Osteocyte (in vitro differentiated cells): Measurements from ENCODE around the gene OR2A7. TPM values are rescaled to one million over a fixed set of nuclear protein-coding genes. Genes with fewer than 3 reads are reported as not detected.
"Not testable (repeated sequence)": the region's sequence is repeated elsewhere in the genome, so short reads cannot be mapped to it uniquely, and the experiment has no call there.

Experiments used
- DNase-seq: peaks from one replicate; pipeline ENCODE4 v3.0.0; 2021; ENCODE audit warnings: mixed read lengths; ENCODE audit not compliant: unreplicated experiment; ENCODE audit errors: extremely low spot score
- H3K27ac Mint-ChIP-seq: one replicate; pipeline ENCODE4 v1.8.0; 2021; ENCODE audit warnings: mild to moderate bottlenecking, mixed read lengths; ENCODE audit not compliant: unreplicated experiment
- H3K27me3 Mint-ChIP-seq: one replicate; pipeline ENCODE4 v1.8.0; 2021; ENCODE audit warnings: mixed read lengths; ENCODE audit not compliant: unreplicated experiment
- H3K36me3 Mint-ChIP-seq: one replicate; pipeline ENCODE4 v1.8.0; 2021; ENCODE audit warnings: mixed read lengths; ENCODE audit not compliant: unreplicated experiment
- H3K4me1 Mint-ChIP-seq: one replicate; pipeline ENCODE4 v1.8.0; 2021; ENCODE audit warnings: mixed read lengths; ENCODE audit not compliant: unreplicated experiment
- H3K4me3 Mint-ChIP-seq: one replicate; pipeline ENCODE4 v1.8.0; 2021; ENCODE audit warnings: mild to moderate bottlenecking, moderate library complexity, mixed read lengths; ENCODE audit not compliant: unreplicated experiment
- H3K9me3 Mint-ChIP-seq: one replicate; pipeline ENCODE4 v1.8.0; 2021; ENCODE audit warnings: mixed read lengths; ENCODE audit not compliant: unreplicated experiment
- total RNA-seq: library from RNA; stranded (reverse); gene quantifications from 2 replicates; pipeline ENCODE4 v1.2.1, GENCODE V29; 2021
- TF ChIP-seq, protein P1 (sequence below): fragments of 200-600 bp; sonication (generic); IDR thresholded peaks from 2 replicates; pipeline ENCODE4 v1.5.0; 2021; ENCODE audit warnings: antibody characterized with exemption, mild to moderate bottlenecking, moderate library complexity

Gene OR2A7
- total RNA-seq, 1 donor from 2014 or later = 1.1 TPM

DNA sequence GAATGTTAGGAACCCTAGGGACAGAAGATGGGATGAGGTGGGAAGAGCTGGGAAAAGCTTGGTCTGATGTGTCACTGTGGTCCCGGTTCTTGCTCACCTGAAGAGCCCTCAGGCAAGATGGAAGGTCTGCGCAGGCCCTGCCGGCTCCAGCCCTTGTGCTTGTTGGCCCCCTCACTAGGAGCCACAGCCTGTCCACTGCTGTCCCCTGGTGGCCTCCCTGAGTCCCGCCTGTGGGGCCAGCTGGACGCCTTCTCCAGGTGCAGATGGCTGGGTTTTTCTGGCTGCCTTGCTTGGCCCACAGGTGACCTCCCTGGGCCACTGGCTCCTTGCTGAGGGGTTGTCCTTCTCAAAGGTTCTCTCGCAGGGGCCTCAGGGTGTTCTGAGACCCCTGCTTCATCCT lies 19.1 kb upstream of the OR2A7 start:
- H3K36me3 Mint-ChIP-seq, H3K27ac Mint-ChIP-seq, H3K4me1 Mint-ChIP-seq, H3K27me3 Mint-ChIP-seq, H3K9me3 Mint-ChIP-seq, H3K4me3 Mint-ChIP-seq, DNase-seq: not testable (repeated sequence)

DNA sequence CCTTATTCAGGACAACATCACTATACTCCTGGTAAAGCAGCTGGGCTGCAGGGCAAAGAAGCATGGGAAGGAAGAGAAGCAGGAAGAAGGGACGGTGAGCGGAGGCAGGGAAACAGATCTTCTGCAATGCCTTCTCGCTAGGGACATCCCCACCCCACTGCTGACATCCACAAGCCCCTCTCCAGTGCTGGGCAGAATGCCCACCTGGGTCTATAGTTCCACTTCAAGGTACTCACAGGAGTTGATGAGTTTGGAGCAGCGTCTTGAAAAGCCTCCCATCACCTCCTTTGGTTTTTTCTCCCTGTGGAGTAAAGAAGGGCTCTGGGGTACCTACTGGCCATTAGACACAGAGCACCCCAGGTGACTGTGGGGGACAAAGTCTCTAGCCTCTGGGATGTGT lies 17.9 kb upstream of the OR2A7 start:
- DNase-seq, H3K27me3 Mint-ChIP-seq, H3K27ac Mint-ChIP-seq, H3K4me3 Mint-ChIP-seq, H3K36me3 Mint-ChIP-seq, H3K9me3 Mint-ChIP-seq, H3K4me1 Mint-ChIP-seq: not testable (repeated sequence)

DNA sequence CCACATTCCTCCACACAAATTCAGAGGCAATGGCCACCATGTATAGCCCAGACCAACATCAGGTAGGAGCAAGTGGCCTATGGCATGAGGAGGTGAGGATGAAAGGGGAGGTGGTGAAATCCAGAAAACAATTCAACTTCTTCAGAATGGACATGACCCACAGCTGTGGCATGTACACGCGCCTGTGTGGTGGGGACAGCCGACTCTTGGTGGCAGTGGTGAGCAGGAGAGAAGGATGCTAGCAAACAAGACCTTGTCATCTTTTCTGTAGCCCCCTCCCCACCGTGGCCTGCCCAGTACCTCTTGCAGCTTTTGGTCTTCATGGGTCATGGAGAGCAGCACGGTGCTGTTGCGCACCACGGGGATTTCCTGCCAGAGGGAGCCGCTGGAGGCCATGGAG lies 17.4 kb upstream of the OR2A7 start:
- H3K9me3 Mint-ChIP-seq, H3K27ac Mint-ChIP-seq: not testable (repeated sequence)

DNA sequence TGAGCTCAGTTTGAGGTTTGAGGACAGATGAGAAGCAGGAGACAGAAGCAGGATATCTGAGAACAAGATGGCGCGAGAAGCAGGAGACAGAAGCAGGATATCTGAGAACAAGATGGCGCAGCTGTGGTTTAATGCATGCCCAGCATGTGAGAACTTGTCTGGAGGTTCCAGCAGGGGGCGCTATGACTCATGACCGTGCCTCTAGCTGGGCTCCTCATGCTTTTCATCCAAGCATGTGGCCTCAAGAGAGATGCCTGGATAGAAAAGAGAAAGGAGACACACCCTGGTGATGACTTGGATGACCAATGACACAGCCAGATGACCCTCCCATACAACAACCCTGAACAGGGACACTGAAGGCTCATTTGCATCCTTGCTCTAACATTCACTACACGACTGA lies 15.4 kb upstream of the OR2A7 start:
- H3K27me3 Mint-ChIP-seq, H3K4me1 Mint-ChIP-seq, H3K36me3 Mint-ChIP-seq, H3K9me3 Mint-ChIP-seq, DNase-seq, H3K27ac Mint-ChIP-seq, H3K4me3 Mint-ChIP-seq: not testable (repeated sequence)

More for the DNA sequence above, 17.4 kb upstream of the OR2A7 start:
- not testable (repeated sequence) for DNase-seq, H3K27me3 Mint-ChIP-seq, H3K4me3 Mint-ChIP-seq, H3K36me3 Mint-ChIP-seq, H3K4me1 Mint-ChIP-seq

DNA sequence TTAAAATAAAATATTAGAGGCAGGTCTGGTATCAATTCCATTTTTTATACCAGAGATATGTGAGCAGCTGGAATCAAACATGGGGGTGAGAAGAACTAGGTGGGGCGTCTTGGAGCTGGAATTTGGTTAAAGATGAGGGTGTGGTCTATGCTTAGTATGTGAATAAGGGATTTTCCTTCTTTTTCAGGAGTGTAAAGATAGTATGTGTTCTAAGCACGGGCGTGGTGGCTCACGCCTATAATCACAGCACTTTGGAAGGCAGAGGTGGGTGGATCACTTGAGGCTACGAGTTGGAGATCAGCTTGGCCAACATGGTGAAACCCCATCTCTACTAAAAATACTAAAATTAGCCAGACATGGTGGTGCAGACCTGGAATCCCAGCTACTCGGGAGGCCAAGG lies 10.7 kb upstream of the OR2A7 start:
- not testable (repeated sequence) for H3K9me3 Mint-ChIP-seq, H3K27ac Mint-ChIP-seq, H3K27me3 Mint-ChIP-seq, DNase-seq, H3K36me3 Mint-ChIP-seq, H3K4me1 Mint-ChIP-seq, H3K4me3 Mint-ChIP-seq

DNA sequence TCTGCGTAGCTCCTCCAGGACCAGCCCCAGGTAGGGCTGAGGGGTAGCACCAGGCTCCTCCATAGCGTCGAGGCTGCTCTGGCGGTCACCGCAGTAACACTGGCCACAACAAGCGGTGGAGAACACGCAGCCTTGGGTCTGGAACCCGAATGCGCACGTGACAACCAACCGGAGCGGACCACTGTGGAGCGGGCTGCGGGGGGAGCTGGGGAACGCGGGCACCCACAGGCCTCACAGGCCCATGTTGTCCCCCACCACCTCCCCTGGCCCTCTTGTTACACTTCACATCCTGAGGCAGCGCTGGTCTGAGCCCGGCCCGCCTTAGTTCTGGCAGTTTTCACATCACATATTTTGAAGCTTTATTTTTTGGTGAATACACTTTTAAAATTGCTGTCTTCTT lies 4.6 kb upstream of the OR2A7 start, which contains the start of gene CTAGE8:
TSS of gene CTAGE8 (minus strand) at position 101 of the 400 bp plus-strand sequence. CDS start at position 63, 38 bp downstream.
- DNase-seq, H3K4me3 Mint-ChIP-seq, H3K4me1 Mint-ChIP-seq, H3K36me3 Mint-ChIP-seq, H3K27me3 Mint-ChIP-seq, H3K27ac Mint-ChIP-seq, H3K9me3 Mint-ChIP-seq: not testable (repeated sequence)

DNA sequence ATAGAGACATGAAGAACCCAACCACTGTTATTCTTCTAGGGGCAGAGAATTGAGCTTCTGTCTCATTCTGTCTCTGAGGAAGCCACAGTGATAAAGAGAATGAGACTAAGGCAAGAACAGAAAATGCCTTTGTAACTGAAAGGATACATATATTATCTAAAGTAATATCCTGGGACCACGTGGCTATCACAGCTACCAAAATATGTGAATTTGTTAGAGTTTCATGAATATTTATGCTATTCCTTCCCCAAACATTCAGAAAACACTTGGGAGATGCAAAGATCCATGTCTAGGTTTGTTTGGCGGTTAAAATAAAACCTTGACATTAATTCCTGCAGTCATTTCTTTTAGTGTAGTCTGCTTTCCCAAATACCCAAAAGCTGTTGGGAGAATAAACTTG lies 2.5 kb downstream of the OR2A7 start:
- not testable (repeated sequence) for H3K27me3 Mint-ChIP-seq, DNase-seq, H3K36me3 Mint-ChIP-seq, H3K4me1 Mint-ChIP-seq, H3K4me3 Mint-ChIP-seq, H3K27ac Mint-ChIP-seq, H3K9me3 Mint-ChIP-seq

DNA sequence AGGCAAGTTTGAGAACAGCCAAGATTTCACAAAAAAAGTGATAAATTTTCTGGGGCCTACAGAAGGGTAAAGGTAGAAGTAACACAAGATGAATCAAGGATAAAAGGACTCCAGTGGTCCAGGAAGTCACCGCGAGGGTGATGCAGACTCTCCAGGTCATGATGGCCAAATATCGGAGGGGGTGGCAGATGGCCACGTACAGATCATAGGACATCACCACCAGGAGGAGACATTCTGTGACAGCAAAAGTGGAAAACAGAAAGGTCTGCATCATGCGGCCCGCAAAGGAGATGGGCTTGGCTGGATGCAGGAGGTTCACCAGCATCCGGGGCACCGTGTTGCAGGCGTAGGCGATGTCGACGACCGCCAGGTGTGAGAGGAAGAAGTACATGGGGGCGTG lies 5.5 kb downstream of the OR2A7 start:
- not testable (repeated sequence) for H3K4me3 Mint-ChIP-seq, H3K4me1 Mint-ChIP-seq, H3K27ac Mint-ChIP-seq, H3K36me3 Mint-ChIP-seq, H3K9me3 Mint-ChIP-seq, H3K27me3 Mint-ChIP-seq, DNase-seq

DNA sequence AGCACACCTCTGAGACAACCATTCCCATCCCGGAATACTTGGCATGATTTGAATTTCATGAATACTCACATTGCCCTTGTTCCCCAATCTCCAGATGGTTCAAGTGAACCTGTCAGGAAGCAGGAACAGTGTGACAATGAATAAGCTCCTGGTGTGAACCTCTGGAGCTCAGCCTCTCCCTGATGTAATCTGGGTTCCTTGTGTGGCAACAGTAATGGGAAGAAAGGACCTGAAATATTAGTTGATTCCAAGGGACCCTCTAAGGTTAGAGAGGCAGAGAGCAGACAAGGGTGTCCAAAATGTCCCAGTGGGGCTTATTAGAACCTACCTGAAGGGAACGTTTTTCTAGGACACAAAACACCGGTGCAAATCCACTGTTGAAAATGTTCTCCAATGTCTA lies 8.5 kb downstream of the OR2A7 start:
- Mint-ChIP-seq H3K27ac (no peak overlapping the region), H3K4me3 (no peak overlapping the region), H3K9me3 (no peaks in the 10 kb centered on the region), H3K27me3 (no peaks in the 10 kb centered on the region), H3K4me1 (no peaks in the 10 kb centered on the region), H3K36me3 (no peaks in the 10 kb centered on the region)
- TF ChIP-seq, protein P1, sequence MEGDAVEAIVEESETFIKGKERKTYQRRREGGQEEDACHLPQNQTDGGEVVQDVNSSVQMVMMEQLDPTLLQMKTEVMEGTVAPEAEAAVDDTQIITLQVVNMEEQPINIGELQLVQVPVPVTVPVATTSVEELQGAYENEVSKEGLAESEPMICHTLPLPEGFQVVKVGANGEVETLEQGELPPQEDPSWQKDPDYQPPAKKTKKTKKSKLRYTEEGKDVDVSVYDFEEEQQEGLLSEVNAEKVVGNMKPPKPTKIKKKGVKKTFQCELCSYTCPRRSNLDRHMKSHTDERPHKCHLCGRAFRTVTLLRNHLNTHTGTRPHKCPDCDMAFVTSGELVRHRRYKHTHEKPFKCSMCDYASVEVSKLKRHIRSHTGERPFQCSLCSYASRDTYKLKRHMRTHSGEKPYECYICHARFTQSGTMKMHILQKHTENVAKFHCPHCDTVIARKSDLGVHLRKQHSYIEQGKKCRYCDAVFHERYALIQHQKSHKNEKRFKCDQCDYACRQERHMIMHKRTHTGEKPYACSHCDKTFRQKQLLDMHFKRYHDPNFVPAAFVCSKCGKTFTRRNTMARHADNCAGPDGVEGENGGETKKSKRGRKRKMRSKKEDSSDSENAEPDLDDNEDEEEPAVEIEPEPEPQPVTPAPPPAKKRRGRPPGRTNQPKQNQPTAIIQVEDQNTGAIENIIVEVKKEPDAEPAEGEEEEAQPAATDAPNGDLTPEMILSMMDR = no peak
- no peak for DNase-seq
